GM12892 (cell line): ENCODE measurements around the gene ADAMTS5.

Source experiments
- POLR2A ChIP-seq: IDR thresholded peaks from 2 replicates; pipeline ENCODE4 v1.6.1; 2011; ENCODE audit warnings: low read depth, low read length, control low read depth
- POLR2AphosphoS5 ChIP-seq: IDR thresholded peaks from 2 replicates; pipeline ENCODE4 v1.6.1; 2011; ENCODE audit warnings: low read depth, low read length, control low read depth
- TAF1 ChIP-seq: IDR thresholded peaks from 2 replicates; pipeline ENCODE4 v1.6.1; 2011; ENCODE audit warnings: low read depth, mild to moderate bottlenecking, control low read depth, low read length, borderline replicate concordance

GRCh38 chr21:26892151-26892550 is 74.7 kb downstream of the ADAMTS5 start:
- TF ChIP-seq POLR2A (no peak), POLR2AphosphoS5 (no peak), TAF1 (no peak)
